ENCODE data around the gene CNIH2.

The CNIH2 gene

DNA sequence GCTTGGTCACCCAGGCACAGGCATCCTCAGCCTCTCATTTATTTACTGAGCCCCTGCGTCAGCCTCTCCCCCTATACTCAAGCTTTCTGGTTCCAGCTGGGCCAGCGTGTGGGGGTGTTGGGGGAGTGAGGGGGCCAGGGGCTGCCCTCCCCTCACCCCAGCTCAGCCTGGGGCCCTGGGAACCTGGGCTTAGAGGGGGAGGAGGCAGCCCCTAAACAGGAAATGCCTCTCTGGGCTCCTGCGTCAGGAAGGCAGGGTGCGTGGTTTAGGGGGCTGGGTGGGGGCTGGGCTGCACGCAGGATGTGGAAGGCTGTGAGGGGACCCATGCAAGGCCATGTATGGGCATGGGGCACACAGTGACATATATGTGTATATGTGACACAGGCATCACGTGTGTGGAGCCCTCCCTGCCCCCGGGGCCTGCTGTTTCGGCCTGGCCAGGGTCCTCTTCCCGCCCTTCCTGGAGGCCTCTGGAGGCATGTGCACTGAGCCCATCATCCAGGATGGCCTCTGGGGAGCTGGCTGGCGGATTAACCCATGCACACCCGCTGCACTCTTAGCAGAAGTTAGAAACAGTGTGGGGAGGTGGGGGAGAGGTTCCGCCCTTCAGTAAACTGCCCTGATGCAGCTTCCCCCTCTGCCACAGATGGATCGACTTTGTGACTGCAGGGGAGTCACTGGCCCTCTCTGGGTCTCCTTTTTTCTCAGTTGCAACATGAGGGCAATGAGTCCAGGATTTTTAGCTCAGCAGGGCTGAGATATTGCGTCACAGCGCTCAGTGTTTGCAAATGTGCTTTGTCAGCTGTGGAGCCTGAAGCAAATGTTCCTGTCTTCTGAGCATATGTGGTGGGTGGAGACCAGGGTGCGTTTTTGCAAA, 40.0 kb downstream of the CNIH2 start:
- TF ChIP-seq, protein P1, sequence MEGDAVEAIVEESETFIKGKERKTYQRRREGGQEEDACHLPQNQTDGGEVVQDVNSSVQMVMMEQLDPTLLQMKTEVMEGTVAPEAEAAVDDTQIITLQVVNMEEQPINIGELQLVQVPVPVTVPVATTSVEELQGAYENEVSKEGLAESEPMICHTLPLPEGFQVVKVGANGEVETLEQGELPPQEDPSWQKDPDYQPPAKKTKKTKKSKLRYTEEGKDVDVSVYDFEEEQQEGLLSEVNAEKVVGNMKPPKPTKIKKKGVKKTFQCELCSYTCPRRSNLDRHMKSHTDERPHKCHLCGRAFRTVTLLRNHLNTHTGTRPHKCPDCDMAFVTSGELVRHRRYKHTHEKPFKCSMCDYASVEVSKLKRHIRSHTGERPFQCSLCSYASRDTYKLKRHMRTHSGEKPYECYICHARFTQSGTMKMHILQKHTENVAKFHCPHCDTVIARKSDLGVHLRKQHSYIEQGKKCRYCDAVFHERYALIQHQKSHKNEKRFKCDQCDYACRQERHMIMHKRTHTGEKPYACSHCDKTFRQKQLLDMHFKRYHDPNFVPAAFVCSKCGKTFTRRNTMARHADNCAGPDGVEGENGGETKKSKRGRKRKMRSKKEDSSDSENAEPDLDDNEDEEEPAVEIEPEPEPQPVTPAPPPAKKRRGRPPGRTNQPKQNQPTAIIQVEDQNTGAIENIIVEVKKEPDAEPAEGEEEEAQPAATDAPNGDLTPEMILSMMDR (IDR thresholded peaks at IDR 0.05) = no peak

DNA sequence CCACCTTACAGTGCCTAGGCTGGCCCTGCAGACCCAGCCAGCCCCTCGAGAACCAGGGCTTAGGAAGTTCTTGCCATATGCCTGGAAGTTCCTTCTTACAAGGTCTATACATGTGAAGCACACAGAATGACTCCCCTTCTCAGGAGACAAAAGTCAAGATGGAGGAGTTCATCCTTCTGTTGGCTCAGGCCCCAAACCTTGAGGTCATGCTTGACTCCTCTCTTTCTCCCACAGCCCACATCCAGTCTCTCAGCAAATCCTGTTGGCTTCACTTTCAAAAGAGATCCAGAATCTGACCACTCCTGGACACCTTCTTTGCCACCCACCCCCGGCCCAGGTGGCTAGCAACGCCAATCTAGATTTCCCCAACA, 40.6 kb downstream of the CNIH2 start:
- TF ChIP-seq, protein P1 (IDR thresholded peaks at IDR 0.05) = no peak

DNA sequence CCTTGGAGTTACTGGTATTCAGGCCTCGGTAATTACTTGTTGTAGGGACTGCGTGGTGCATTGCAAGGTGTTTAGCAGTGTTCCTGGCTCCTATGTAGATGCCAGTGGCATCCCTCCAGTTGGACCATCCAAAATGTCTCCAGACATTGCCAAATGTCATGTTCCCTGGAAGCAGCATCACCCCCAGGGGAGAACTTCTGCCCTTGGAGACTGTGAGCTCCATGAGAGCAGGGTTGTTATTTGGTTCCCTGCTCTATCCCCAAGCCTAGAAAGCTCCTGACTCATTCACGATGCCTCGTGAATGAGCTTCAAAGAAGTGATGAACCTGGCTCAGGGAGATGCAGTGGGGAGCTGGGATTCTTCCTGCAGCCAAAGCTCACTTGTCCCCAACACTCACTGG, 43.6 kb downstream of the CNIH2 start:
- TF ChIP-seq, protein P1 (IDR thresholded peaks at IDR 0.05) = no peak

DNA sequence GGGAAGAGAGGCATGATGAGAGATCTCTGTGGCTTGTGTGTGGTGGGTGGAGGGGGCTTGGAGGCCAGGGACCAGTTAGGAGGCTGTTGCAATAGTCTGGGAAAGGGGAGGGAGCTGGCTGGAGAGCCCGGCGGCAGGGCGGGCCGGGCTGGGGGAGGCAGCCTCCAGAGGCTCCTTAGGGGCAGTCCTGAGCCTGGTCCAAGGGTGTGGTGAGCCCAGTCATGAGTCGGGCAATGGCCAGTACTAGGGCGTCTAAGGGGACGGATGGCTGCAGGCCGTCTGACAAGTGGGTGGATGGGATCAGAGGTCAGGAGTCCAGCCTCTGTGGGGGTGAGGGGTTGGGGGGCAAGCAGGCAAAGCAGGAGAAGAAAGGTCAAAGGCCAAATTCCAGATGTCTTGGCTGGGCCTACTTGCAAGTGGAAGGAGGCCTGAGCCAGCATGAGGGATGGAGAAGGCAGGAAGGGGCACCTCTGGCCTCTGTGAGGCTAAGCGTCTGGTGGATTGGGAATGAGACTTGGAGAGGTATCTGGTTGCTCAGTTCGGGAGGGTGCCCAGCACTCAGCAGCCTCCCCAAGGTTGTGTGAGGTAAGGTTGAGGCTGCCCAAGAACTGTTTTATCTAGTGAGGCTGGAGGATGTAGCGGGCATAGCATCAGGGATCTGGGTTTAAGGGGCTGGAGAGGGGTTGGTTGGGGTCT, 44.9 kb downstream of the CNIH2 start:
- TF ChIP-seq, protein P1 (IDR thresholded peaks at IDR 0.05) = no peak

DNA sequence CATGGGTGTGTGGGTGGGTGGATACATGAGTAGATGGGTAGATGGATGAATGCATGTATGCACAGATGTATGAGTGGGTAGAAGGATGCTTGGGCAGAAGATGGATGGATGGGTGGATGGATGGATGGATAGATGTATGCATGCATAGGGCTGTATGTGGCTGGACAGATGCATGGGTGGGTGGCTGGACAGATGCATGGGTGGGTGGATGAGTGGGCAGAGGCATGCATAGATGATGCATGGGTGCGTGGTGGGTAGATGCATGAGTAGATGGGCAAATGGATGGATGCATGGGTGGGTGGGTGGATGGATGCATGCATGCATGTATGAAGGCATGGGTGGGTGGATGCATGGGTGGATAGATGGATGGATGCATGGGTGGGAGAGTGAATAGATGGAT, 45.7 kb downstream of the CNIH2 start:
- TF ChIP-seq, protein P1 (IDR thresholded peaks at IDR 0.05) = no peak

DNA sequence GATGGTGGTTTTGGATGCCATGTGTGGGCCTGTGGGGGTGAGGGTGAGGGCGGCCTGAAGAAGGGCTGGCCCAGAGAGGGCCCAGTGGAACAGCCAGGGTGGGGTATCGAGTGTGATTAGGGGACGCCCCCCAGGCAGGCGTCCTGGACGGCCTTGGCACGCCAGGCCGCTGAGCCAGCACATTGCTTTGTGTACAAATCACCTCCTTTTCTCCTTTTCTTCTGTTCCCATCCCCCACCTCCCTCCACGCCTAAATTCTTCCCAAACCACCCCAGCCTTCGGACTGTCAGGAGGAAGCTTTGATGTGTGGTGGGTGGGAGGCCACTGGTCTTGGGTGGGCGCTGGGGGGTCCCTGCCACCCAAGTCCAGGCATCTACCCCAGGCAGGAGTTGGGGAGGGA, 46.7 kb downstream of the CNIH2 start:
- TF ChIP-seq, protein P1 (IDR thresholded peaks at IDR 0.05) = no peak

DNA sequence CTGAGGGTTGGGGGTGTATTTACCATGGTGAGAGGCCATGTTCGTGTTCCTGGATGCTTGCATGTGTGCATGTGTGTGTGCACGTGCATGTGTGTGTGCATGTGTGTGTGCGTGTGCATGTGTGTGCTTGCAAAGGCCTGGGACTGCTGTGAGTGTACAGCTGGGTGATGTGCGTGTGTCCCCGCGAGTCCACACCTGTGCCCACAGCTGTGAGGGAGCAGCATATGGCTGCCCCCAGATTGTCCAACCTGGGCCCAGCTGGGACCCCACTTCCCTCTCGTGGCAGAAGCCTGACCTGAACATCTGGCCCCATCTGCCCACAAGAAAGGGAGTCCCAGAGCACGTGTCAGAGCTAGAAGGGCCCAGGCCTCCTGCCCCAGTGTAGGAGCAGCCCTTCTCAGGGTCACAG, 47.3 kb downstream of the CNIH2 start:
- TF ChIP-seq, protein P1 (IDR thresholded peaks at IDR 0.05) = no peak
